Measurements from ENCODE around the gene ATP6V0C. TPM values are rescaled to one million over a fixed set of nuclear protein-coding genes. Genes with fewer than 3 reads are reported as not detected.

ATP6V0C gene
- total and polyA plus RNA-seq, 2 of the 8 experiments (the other 6 are each of a cell fraction or from before 2014, with no cell fraction given), result 125 to 176 TPM

- no peak overlapping the region for H3K23ac ChIP-seq (ENCODE audit: insufficient read length)
- no peak overlapping the region for H3K18ac ChIP-seq (ENCODE audit: extremely low read depth, low read length)
- no peak overlapping the region for H2BK20ac ChIP-seq (ENCODE audit: low read length)
- H3K4me3 ChIP-seq (ENCODE audit: extremely low read depth in 1 of 4, insufficient read depth in 2 of 4, low read depth in 3 of 4, low read length in 4 of 4), result no peak overlapping the region
- POLR2A ChIA-PET (ENCODE audit: partially characterized antibody), result interaction anchor here (0.6 to 2.0 kb wide), 7 partner anchors 9 to 329 kb away, joined by 3 to 6 read pairs (median 4); partner anchors contain the start of gene ECI1
- peaks cover 24% of the 10 kb centered on the region for H3K79me1 ChIP-seq (ENCODE audit: low read depth, low read length)
- H4K8ac ChIP-seq (ENCODE audit: extremely low read depth, insufficient read depth, low read length), result peak overlapping the region; percentile 38; the same call in 1 of the 2 replicates
- no peak overlapping the region for H4K91ac ChIP-seq (replicated peaks; ENCODE audit: insufficient read length, low read length)
- peaks cover 0 to 3% (median 0%) of the 10 kb centered on the region in 4 experiments; a peak in 1 of 7 replicates for H3K4me1 ChIP-seq (replicated peaks in 1 of 4; ENCODE audit: control insufficient read depth in 3 of 4, insufficient read depth in 4 of 4, low read length in 3 of 4)
- H3K4ac ChIP-seq (replicated peaks; ENCODE audit: insufficient read length, low read depth, low read length), result no peak overlapping the region
- FAIRE-seq (no peak), DNase-seq (ENCODE audit: low read depth in 1 of 2, low spot score in 2 of 2) (no peak)
- H2AK5ac ChIP-seq (ENCODE audit: low read depth, low read length), result no peak overlapping the region
- H4K5ac ChIP-seq (ENCODE audit: insufficient read length, low read depth, low read length), result no peak overlapping the region
- peak overlapping the region; percentile 50; the same call in 1 of the 2 replicates for H2BK12ac ChIP-seq (ENCODE audit: low read depth, low read length)
- no peak overlapping the region; the same call in 1 of the 2 replicates for H2BK5ac ChIP-seq (ENCODE audit: low read depth, low read length)
- no peaks in the 10 kb centered on the region for H3K23me2 ChIP-seq (ENCODE audit: low read depth, low read length)
- no peaks in the 10 kb centered on the region; a peak in 1 of 7 replicates for H3K27me3 ChIP-seq (replicated peaks in 1 of 4; ENCODE audit: control insufficient read depth in 3 of 4, extremely low read depth in 1 of 4, insufficient read depth in 3 of 4, low read length in 3 of 4)
- TF ChIP-seq NANOG (IDR thresholded peaks at IDR 0.05; ENCODE audit: insufficient read depth, low read depth, low read length, poor library complexity, severe bottlenecking) (no peak), TCF12 (IDR thresholded peaks at IDR 0.05; ENCODE audit: low read depth, low read length) (no peak), SP4 (IDR thresholded peaks at IDR 0.05; ENCODE audit: low read length) (no peak), EGR1 (IDR thresholded peaks at IDR 0.05; ENCODE audit: borderline replicate concordance, low read depth, low read length) (no peak), ATF2 (IDR thresholded peaks at IDR 0.05; ENCODE audit: low read length) (no peak), POU5F1 (IDR thresholded peaks at IDR 0.05; ENCODE audit: low read depth, low read length) (no peak), BCL11A (IDR thresholded peaks at IDR 0.05; ENCODE audit: low read depth in 2 of 2, low read length in 2 of 2) (no peak), GABPA (IDR thresholded peaks at IDR 0.05; ENCODE audit: borderline replicate concordance, insufficient read depth, low read length) (no peak), MAX (IDR thresholded peaks at IDR 0.05) (no peak), SAP30 (IDR thresholded peaks at IDR 0.05; ENCODE audit: insufficient read depth, insufficient replicate concordance, low read length) (no peak)
- no peak overlapping the region for H3K14ac ChIP-seq (ENCODE audit: insufficient read length)
- H3K36me3 ChIP-seq (ENCODE audit: control insufficient read depth in 2 of 4, insufficient read depth in 4 of 4, low read length in 3 of 4), result no peaks in the 10 kb centered on the region
- H2BK15ac ChIP-seq (ENCODE audit: low read length), result no peak overlapping the region
- no peaks in the 10 kb centered on the region for H3K9me3 ChIP-seq (ENCODE audit: insufficient read depth in 2 of 2, low read depth in 1 of 2, low read length in 1 of 2)
- no peak overlapping the region for H3K27ac ChIP-seq (ENCODE audit: low read depth, low read length)
- H3K4me2 ChIP-seq (ENCODE audit: insufficient read depth in 1 of 2, low read depth in 2 of 2, low read length in 2 of 2), result no peak overlapping the region
- WGBS, 2 experiments (ENCODE audit: extremely low coverage in 1 of 2, insufficient coverage in 1 of 2, insufficient read length in 1 of 2, insufficient replicate concordance in 2 of 2, low coverage in 1 of 2, low lambda C conversion rate in 2 of 2, missing lambda C conversion rate in 1 of 2), result 85% methylated on average over 13 of the region's 13 CpGs; no CpG with 5 or more reads in 1 of the 2 experiments
- no peak overlapping the region for H2BK120ac ChIP-seq (replicated peaks; ENCODE audit: low read depth, low read length)
- H2AFZ ChIP-seq (ENCODE audit: low read length), result no peak overlapping the region
- no peak overlapping the region for H3K9ac ChIP-seq (replicated peaks in 1 of 4; ENCODE audit: extremely low read depth in 1 of 4, low read depth in 3 of 4, low read length in 3 of 4)
- no peak overlapping the region for H3K56ac ChIP-seq (replicated peaks; ENCODE audit: insufficient read length, low read depth, low read length)
- CTCF ChIA-PET (ENCODE audit: partially characterized antibody), result interaction anchor here (0.6 to 2.9 kb wide), 7 partner anchors 13 to 52 kb away, joined by 3 to 23 read pairs (median 5); partner anchors contain the start of gene TEDC2
- H3K79me2 ChIP-seq (ENCODE audit: control insufficient read depth in 1 of 2, insufficient read depth in 2 of 2, low read length in 2 of 2), result peaks cover 0 to 2% of the 10 kb centered on the region in 2 experiments; a peak in 1 of 4 replicates
- peaks cover 7% of the 10 kb centered on the region in 2 experiments for H4K20me1 ChIP-seq (replicated peaks in 1 of 2; ENCODE audit: control insufficient read depth in 1 of 2, insufficient read depth in 2 of 2, low read length in 2 of 2)
These were observed 31.5 kb upstream of the ATP6V0C start for GRCh38 chr16:2482249-2482648.

Data from H1 (cell line).